ENCODE data around the gene FOSB. TPM values are rescaled to one million over a fixed set of nuclear protein-coding genes. Genes with fewer than 3 reads are reported as not detected.
A peak's percentile ranks its signal among the peaks of the same experiment; 100 is the strongest.

Gene FOSB
- total and polyA plus RNA-seq, 11 donors = 0.23 to 107 (median 1.1) TPM

DNA sequence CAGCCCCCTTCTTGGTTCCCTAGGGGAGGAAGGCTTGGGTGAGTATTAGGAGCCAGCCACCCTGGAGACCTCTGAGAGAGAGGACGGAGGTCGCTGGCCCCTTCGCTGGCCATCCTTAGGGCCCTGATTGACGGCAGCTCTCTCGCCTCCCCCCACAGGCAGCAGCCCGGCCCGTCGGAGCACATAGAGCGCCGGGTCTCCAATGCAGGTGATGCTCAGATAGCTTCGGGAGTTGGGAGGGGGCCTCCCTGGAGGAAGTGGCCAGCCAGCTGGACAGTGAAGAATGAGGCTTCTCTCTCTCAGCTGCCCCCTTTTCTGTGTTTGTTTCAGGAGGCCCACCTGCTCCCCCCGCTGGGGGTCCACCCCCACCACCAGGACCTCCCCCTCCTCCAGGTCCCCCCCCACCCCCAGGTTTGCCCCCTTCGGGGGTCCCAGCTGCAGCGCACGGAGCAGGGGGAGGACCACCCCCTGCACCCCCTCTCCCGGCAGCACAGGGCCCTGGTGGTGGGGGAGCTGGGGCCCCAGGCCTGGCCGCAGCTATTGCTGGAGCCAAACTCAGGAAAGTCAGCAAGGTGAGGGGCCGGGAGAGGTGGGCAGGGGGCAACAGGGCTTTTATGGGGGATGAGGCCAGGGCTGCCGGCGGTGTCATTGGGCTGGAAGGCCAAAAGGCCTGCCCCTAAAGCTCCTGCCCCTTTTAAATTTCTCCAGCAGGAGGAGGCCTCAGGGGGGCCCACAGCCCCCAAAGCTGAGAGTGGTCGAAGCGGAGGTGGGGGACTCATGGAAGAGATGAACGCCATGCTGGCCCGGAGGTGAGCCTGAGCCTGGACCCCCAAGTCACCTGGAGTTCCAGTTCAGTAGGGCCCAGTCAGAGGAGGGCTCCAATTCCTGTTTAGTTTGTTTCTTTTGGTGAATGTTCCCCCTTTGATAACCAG, 54.5 kb downstream of the FOSB start:
- TF ChIP-seq POLR2A (IDR thresholded peaks at IDR 0.05) = no peak
- TF ChIP-seq, protein P1, sequence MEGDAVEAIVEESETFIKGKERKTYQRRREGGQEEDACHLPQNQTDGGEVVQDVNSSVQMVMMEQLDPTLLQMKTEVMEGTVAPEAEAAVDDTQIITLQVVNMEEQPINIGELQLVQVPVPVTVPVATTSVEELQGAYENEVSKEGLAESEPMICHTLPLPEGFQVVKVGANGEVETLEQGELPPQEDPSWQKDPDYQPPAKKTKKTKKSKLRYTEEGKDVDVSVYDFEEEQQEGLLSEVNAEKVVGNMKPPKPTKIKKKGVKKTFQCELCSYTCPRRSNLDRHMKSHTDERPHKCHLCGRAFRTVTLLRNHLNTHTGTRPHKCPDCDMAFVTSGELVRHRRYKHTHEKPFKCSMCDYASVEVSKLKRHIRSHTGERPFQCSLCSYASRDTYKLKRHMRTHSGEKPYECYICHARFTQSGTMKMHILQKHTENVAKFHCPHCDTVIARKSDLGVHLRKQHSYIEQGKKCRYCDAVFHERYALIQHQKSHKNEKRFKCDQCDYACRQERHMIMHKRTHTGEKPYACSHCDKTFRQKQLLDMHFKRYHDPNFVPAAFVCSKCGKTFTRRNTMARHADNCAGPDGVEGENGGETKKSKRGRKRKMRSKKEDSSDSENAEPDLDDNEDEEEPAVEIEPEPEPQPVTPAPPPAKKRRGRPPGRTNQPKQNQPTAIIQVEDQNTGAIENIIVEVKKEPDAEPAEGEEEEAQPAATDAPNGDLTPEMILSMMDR (IDR thresholded peaks at IDR 0.05) = no peak
- no peaks in the 10 kb centered on the region for H3K9me3 ChIP-seq
- H3K27me3 ChIP-seq = no peaks in the 10 kb centered on the region
- no peak overlapping the region for H3K27ac ChIP-seq
- intact Hi-C loops (cut with DNase I) = loop anchor here in 8 of 10 donors (2.0 to 10.0 kb wide), 7 partner anchors 35 to 160 kb away; no protein-coding TSS in a partner anchor
- peak in 1 of 5 donors; percentile 25 for DNase-seq
- no peak overlapping the region for H3K4me3 ChIP-seq
- WGBS, 4 donors = 76 to 90% (median 86%) methylated on average over 22 to 24 of the region's 24 CpGs
- no peak for ATAC-seq
- H3K4me1 ChIP-seq = peaks cover 0 to 46% (median 5%) of the 10 kb centered on the region in 12 donors
- peaks cover 0 to 99% (median 85%) of the 10 kb centered on the region in 9 donors for H3K36me3 ChIP-seq

DNA sequence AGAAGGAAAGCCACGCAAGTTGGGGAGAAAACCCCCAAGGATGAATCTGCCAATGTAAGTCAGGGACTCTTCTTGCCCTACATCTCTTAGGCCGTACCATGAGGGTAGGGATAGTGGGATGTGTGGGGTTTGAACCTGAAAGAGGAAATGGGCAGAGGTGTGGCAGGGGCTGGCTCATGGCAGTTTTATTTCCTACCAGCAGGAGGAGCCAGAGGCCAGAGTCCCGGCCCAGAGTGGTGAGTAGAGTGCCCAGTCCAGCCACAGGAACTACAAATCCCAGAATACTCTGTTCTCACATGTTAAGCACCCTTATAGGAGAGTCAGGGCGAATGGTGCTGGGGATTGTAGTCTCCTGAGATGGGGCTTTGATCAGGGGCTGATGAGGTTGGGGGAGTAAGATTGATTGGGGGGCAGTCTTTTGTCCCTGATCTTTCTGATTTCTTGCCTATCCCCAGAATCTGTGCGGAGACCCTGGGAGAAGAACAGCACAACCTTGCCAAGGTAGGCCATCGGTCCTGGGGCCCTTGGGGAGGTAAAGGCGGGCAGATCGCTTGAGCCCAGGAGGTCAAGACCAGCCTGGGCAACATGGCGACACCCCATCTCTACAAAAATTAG, 56.0 kb downstream of the FOSB start:
- peak; percentile 90 to 94 (median 94) for ATAC-seq

DNA sequence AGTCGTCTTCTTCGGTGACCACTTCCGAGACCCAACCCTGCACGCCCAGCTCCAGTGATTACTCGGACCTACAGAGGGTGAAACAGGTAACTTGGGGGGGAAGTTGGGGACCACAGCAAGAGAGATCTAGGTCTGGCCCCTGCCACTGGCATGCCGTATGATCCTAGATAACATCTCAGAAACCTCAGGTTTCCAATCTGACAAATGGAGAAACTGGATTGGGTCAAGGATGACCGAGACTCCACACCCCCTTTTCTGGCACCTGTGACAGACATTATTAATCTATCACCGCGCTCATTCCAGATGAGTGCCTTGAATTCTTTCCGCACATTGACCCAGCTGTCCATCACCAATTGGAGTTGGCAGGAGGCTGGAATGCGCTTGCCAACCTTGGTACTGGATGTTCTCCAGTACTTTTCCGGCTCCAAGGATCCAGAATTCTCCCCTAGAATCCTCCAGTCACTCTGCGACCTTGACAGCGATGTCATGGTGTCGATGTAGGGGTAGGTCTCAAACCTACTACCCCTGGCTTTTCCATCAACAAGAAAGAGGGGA, 56.9 kb downstream of the FOSB start:
- H3K27me3 ChIP-seq = peaks cover 0 to under 1% (median 0%) of the 10 kb centered on the region in 9 donors
- TF ChIP-seq, protein P1 (IDR thresholded peaks at IDR 0.05) = no peak
- no peak for TF ChIP-seq POLR2A (IDR thresholded peaks at IDR 0.05)
- no peaks in the 10 kb centered on the region for H3K9me3 ChIP-seq
- peak overlapping the region in 9 of 12 donors; percentile 29 to 74 (median 59) for H3K27ac ChIP-seq
- ATAC-seq (peak; percentile 18 to 41 (median 28)), DNase-seq (peak in 1 of 5 donors; percentile 66)
- H3K4me1 ChIP-seq = peaks cover 6 to 56% (median 17%) of the 10 kb centered on the region in 12 donors
- WGBS, 4 donors = 74 to 85% (median 80%) methylated on average over 15 of the region's 15 CpGs
- intact Hi-C loops (cut with DNase I) = loop anchor here (1.0 to 10.0 kb wide), 9 partner anchors 33 to 158 kb away; no protein-coding TSS in a partner anchor
- H3K4me3 ChIP-seq = no peak overlapping the region
- H3K36me3 ChIP-seq = peaks cover 0 to 82% (median 63%) of the 10 kb centered on the region in 9 donors

More for the DNA sequence above, 56.0 kb downstream of the FOSB start:
- peak; percentile 77 to 85 (median 78) for DNase-seq
- Histone ChIP-seq H3K4me3 (no peak overlapping the region), H3K9me3 (no peaks in the 10 kb centered on the region), H3K27me3 (no peaks in the 10 kb centered on the region), H3K4me1 (peaks cover under 1 to 50% (median 11%) of the 10 kb centered on the region in 12 donors), H3K36me3 (peaks cover 0 to 91% (median 71%) of the 10 kb centered on the region in 9 donors), H3K27ac (peak overlapping the region in 8 of 12 donors; percentile 23 to 74 (median 58))
- 69 to 73% (median 71%) methylated on average over 7 to 9 of the region's 9 CpGs for WGBS, 4 donors
- intact Hi-C loops (cut with DNase I) = loop anchor here (1.0 to 10.0 kb wide), 12 partner anchors 34 to 159 kb away; no protein-coding TSS in a partner anchor
- no peak for TF ChIP-seq POLR2A (IDR thresholded peaks at IDR 0.05)
- TF ChIP-seq, protein P1 (IDR thresholded peaks at IDR 0.05) = peak; percentile 82 to 97 (median 90)

Small RNAs within 50 kb of the gene (microRNA-seq; reads per million reads assigned to microRNA genes)
- gene MIR6088 = 0 reads per million in 4 donors

Other genes with a start within 250 kb of the FOSB start
- gene EXOC3L2, start 222.6 kb upstream of the FOSB start, total RNA-seq = 1 to 10 TPM in 4 of 9 donors, under 1 TPM in 5; 0.32 to 2.5 (median 0.85) TPM
- gene EXOC3L2, start 222.6 kb upstream of the FOSB start, polyA plus RNA-seq = 1 to 10 TPM in 1 of 2 donors, under 1 TPM in 1; 0.88 to 1.3 TPM
- gene MARK4, start 216.7 kb upstream of the FOSB start, total RNA-seq = 10 to 100 TPM; 25.5 to 46.9 (median 32.8) TPM
- 10 to 100 TPM; 18.0 to 28.5 TPM for gene MARK4, start 216.7 kb upstream of the FOSB start, polyA plus RNA-seq
- gene CKM, start 145.1 kb upstream of the FOSB start, total RNA-seq = over 10,000 TPM in 1 of 9 donors, 1,000 to 10,000 TPM in 8; 1,947 to 11,128 (median 3,786) TPM
- gene CKM, start 145.1 kb upstream of the FOSB start, polyA plus RNA-seq = 1,000 to 10,000 TPM; 1,885 to 6,019 TPM
- gene KLC3, start 127.2 kb upstream of the FOSB start, total RNA-seq = under 1 TPM in 4 of 9 donors, not detected in 5; 0.12 to 0.69 (median 0.30) TPM
- gene KLC3, start 127.2 kb upstream of the FOSB start, polyA plus RNA-seq = under 1 TPM in 1 of 2 donors, not detected in 1; 0.32 TPM
- gene ERCC2, start 97.4 kb upstream of the FOSB start, total RNA-seq = 10 to 100 TPM in 8 of 9 donors, 1 to 10 TPM in 1; 9.8 to 24.1 (median 13.9) TPM
- gene ERCC2, start 97.4 kb upstream of the FOSB start, polyA plus RNA-seq = 1 to 10 TPM; 5.8 to 8.4 TPM
- gene PPP1R13L, start 62.9 kb upstream of the FOSB start, total RNA-seq = 100 to 1,000 TPM in 7 of 9 donors, 10 to 100 TPM in 2; 92.3 to 400 (median 139) TPM
- 100 to 1,000 TPM; 102 to 174 TPM for gene PPP1R13L, start 62.9 kb upstream of the FOSB start, polyA plus RNA-seq
- 10 to 100 TPM in 1 of 9 donors, 1 to 10 TPM in 8; 4.4 to 10.6 (median 6.9) TPM for gene POLR1G, start 61.4 kb upstream of the FOSB start, total RNA-seq
- 1 to 10 TPM; 6.7 to 8.5 TPM for gene POLR1G, start 61.4 kb upstream of the FOSB start, polyA plus RNA-seq
- gene ERCC1, start 44.1 kb upstream of the FOSB start, total RNA-seq = 100 to 1,000 TPM; 104 to 156 (median 121) TPM
- 100 to 1,000 TPM; 120 to 294 TPM for gene ERCC1, start 44.1 kb upstream of the FOSB start, polyA plus RNA-seq
- gene RTN2, start 29.1 kb downstream of the FOSB start, total RNA-seq = 10 to 100 TPM; 12.9 to 33.0 (median 26.9) TPM
- 10 to 100 TPM; 12.1 to 14.2 TPM for gene RTN2, start 29.1 kb downstream of the FOSB start, polyA plus RNA-seq
- gene PPM1N, start 30.4 kb downstream of the FOSB start, total RNA-seq = 1 to 10 TPM in 1 of 9 donors, under 1 TPM in 3, not detected in 5; 0.56 to 2.7 (median 0.65) TPM
- under 1 TPM; 0.23 to 0.78 TPM for gene PPM1N, start 30.4 kb downstream of the FOSB start, polyA plus RNA-seq
- 100 to 1,000 TPM in 1 of 9 donors, 10 to 100 TPM in 8; 31.2 to 106 (median 46.8) TPM for gene VASP, start 39.5 kb downstream of the FOSB start, total RNA-seq
- 10 to 100 TPM; 50.9 to 74.9 TPM for gene VASP, start 39.5 kb downstream of the FOSB start, polyA plus RNA-seq
- gene OPA3, start 116.8 kb downstream of the FOSB start, total RNA-seq = 10 to 100 TPM; 21.3 to 30.4 (median 22.5) TPM
- gene OPA3, start 116.8 kb downstream of the FOSB start, polyA plus RNA-seq = 10 to 100 TPM; 13.1 to 22.3 TPM
- gene GPR4, start 134.2 kb downstream of the FOSB start, total RNA-seq = 10 to 100 TPM in 3 of 9 donors, 1 to 10 TPM in 6; 2.7 to 36.0 (median 4.3) TPM
- 1 to 10 TPM; 5.1 to 6.9 TPM for gene GPR4, start 134.2 kb downstream of the FOSB start, polyA plus RNA-seq
- gene EML2, start 171.4 kb downstream of the FOSB start, total RNA-seq = 10 to 100 TPM; 22.4 to 50.2 (median 44.1) TPM
- 10 to 100 TPM; 19.0 to 23.2 TPM for gene EML2, start 171.4 kb downstream of the FOSB start, polyA plus RNA-seq
- gene GIPR, start 200.2 kb downstream of the FOSB start, total RNA-seq = 1 to 10 TPM in 7 of 9 donors, under 1 TPM in 2; 0.64 to 7.1 (median 4.8) TPM
- 1 to 10 TPM; 1.9 to 8.1 TPM for gene GIPR, start 200.2 kb downstream of the FOSB start, polyA plus RNA-seq
- gene SNRPD2, start 224.0 kb downstream of the FOSB start, total RNA-seq = 100 to 1,000 TPM; 149 to 343 (median 248) TPM
- gene SNRPD2, start 224.0 kb downstream of the FOSB start, polyA plus RNA-seq = 100 to 1,000 TPM; 318 to 343 TPM
- gene QPCTL, start 224.7 kb downstream of the FOSB start, total RNA-seq = 1 to 10 TPM; 1.5 to 5.5 (median 2.8) TPM
- 1 to 10 TPM; 2.9 to 4.5 TPM for gene QPCTL, start 224.7 kb downstream of the FOSB start, polyA plus RNA-seq